ENCODE results near the gene USH2A. TPM values are rescaled to one million over a fixed set of nuclear protein-coding genes. Genes with fewer than 3 reads are reported as not detected.

The USH2A gene
- total RNA-seq, 1 donor from 2014 or later = 0.04 TPM

- Mint-ChIP-seq H3K4me1 (no peaks in the 10 kb centered on the region), H3K9me3 (peaks cover 8% of the 10 kb centered on the region), H3K27me3 (ENCODE audit: insufficient read depth, low read depth) (no peaks in the 10 kb centered on the region), H3K27ac (no peak overlapping the region), H3K36me3 (no peaks in the 10 kb centered on the region), H3K4me3 (no peak overlapping the region)
- no peak for DNase-seq (ENCODE audit: low spot score)
- Histone ChIP-seq H3K4me1 (no peaks in the 10 kb centered on the region), H4K20me1 (ENCODE audit: low read depth) (no peaks in the 10 kb centered on the region), H3K36me3 (no peaks in the 10 kb centered on the region), H3K9ac (no peak overlapping the region), H3K27me3 (no peaks in the 10 kb centered on the region), H3K79me2 (ENCODE audit: low read depth) (no peaks in the 10 kb centered on the region), H3K9me3 (ENCODE audit: low read depth) (no peaks in the 10 kb centered on the region), H3K27ac (no peak overlapping the region), H3K4me2 (no peak overlapping the region), H3F3A (ENCODE audit: low read depth) (no peaks in the 10 kb centered on the region), H2AFZ (replicated peaks) (no peak overlapping the region), H3K4me3 (no peak overlapping the region)
- TF ChIP-seq, protein P1, sequence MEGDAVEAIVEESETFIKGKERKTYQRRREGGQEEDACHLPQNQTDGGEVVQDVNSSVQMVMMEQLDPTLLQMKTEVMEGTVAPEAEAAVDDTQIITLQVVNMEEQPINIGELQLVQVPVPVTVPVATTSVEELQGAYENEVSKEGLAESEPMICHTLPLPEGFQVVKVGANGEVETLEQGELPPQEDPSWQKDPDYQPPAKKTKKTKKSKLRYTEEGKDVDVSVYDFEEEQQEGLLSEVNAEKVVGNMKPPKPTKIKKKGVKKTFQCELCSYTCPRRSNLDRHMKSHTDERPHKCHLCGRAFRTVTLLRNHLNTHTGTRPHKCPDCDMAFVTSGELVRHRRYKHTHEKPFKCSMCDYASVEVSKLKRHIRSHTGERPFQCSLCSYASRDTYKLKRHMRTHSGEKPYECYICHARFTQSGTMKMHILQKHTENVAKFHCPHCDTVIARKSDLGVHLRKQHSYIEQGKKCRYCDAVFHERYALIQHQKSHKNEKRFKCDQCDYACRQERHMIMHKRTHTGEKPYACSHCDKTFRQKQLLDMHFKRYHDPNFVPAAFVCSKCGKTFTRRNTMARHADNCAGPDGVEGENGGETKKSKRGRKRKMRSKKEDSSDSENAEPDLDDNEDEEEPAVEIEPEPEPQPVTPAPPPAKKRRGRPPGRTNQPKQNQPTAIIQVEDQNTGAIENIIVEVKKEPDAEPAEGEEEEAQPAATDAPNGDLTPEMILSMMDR (IDR thresholded peaks at IDR 0.05) = no peak
- TF ChIP-seq EZH2 (IDR thresholded peaks at IDR 0.05) = no peak
- TF ChIP-seq EZH2phosphoT487 (IDR thresholded peaks at IDR 0.05) = no peak
These were observed 92.0 kb downstream of the USH2A start for GRCh38 chr1:216331211-216331610.

DNA sequence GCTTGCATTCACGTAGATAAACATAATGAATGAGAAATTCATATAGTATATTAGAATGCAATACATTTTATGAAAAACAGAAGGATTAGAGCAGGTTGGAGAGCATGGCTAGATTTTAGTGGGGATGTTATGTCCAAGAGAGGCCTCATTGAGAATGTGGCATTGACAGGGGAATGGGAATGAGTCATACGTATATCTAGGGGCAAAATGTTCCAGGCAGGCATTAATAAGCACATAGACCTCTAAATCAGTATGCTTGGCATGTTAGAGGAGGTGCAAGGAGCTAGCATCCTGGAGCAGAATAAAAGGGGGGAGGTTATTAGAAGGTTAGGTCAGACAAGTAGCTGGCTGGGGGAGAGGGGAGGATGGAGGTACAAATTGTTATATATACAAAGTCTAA is 93.0 kb downstream of the USH2A start:
- no peaks in the 10 kb centered on the region for H3K9me3 ChIP-seq (ENCODE audit: low read depth)
- Mint-ChIP-seq H3K4me3 (no peak overlapping the region), H3K36me3 (no peaks in the 10 kb centered on the region), H3K27me3 (ENCODE audit: insufficient read depth, low read depth) (peaks cover under 1% of the 10 kb centered on the region), H3K27ac (no peak overlapping the region), H3K9me3 (peaks cover 8% of the 10 kb centered on the region), H3K4me1 (peaks cover 2% of the 10 kb centered on the region)
- H4K20me1 ChIP-seq (ENCODE audit: low read depth) = no peaks in the 10 kb centered on the region
- no peaks in the 10 kb centered on the region for H3K79me2 ChIP-seq (ENCODE audit: low read depth)
- H3F3A ChIP-seq (ENCODE audit: low read depth) = no peaks in the 10 kb centered on the region
- no peak overlapping the region for H2AFZ ChIP-seq (replicated peaks)
- no peaks in the 10 kb centered on the region for H3K36me3 ChIP-seq
- H3K27me3 ChIP-seq = no peaks in the 10 kb centered on the region
- no peak overlapping the region for H3K4me2 ChIP-seq
- no peak for DNase-seq (ENCODE audit: low spot score)
- no peak overlapping the region for H3K9ac ChIP-seq
- no peak overlapping the region for H3K27ac ChIP-seq
- no peak for TF ChIP-seq EZH2 (IDR thresholded peaks at IDR 0.05)
- no peak for TF ChIP-seq EZH2phosphoT487 (IDR thresholded peaks at IDR 0.05)
- TF ChIP-seq, protein P1 (IDR thresholded peaks at IDR 0.05) = no peak
- no peak overlapping the region for H3K4me3 ChIP-seq
- H3K4me1 ChIP-seq = no peaks in the 10 kb centered on the region

DNA sequence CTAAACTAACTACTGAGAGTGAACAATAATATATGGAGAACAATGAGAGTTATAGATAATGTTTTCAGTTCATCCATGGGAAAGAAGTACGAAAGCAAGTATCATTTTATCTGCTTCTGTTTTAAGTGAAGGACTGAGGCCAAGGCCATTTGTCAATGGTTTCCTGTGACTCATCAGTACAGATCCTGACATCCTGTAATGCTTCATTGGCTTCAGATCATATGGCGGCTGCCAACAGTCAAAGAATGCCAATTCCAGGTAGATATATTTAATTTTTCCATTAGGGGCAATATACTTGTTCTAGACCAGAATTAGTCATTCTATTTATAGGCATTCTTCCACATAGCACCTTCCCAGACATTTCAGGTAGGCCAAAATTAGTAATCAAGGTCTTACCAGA is 97.3 kb downstream of the USH2A start:
- Histone ChIP-seq H3K9me3 (ENCODE audit: low read depth) (no peaks in the 10 kb centered on the region), H3K4me2 (no peak overlapping the region), H3K27ac (no peak overlapping the region), H4K20me1 (ENCODE audit: low read depth) (no peaks in the 10 kb centered on the region), H3K79me2 (ENCODE audit: low read depth) (no peaks in the 10 kb centered on the region), H3K27me3 (no peaks in the 10 kb centered on the region), H3K36me3 (no peaks in the 10 kb centered on the region), H3K9ac (no peak overlapping the region), H3K4me1 (no peaks in the 10 kb centered on the region), H3K4me3 (no peak overlapping the region), H3F3A (ENCODE audit: low read depth) (no peaks in the 10 kb centered on the region), H2AFZ (replicated peaks) (no peak overlapping the region)
- no peak for TF ChIP-seq EZH2phosphoT487 (IDR thresholded peaks at IDR 0.05)
- TF ChIP-seq EZH2 (IDR thresholded peaks at IDR 0.05) = no peak
- TF ChIP-seq, protein P1 (IDR thresholded peaks at IDR 0.05) = no peak
- no peak overlapping the region for H3K4me3 Mint-ChIP-seq
- DNase-seq (ENCODE audit: low spot score) = no peak
- peaks cover 2% of the 10 kb centered on the region for H3K4me1 Mint-ChIP-seq
- H3K36me3 Mint-ChIP-seq = no peaks in the 10 kb centered on the region
- no peaks in the 10 kb centered on the region for H3K9me3 Mint-ChIP-seq
- peaks cover 2% of the 10 kb centered on the region for H3K27me3 Mint-ChIP-seq (ENCODE audit: insufficient read depth, low read depth)
- no peak overlapping the region for H3K27ac Mint-ChIP-seq
